ENCODE data around the gene LRRC18. TPM values are rescaled to one million over a fixed set of nuclear protein-coding genes. Genes with fewer than 3 reads are reported as not detected.

The LRRC18 gene
- total and polyA plus RNA-seq, 10 of the 15 experiments (the other 5 are each of a cell fraction or from before 2014, with no cell fraction given) = 0.16 to 0.47 (median 0.24) TPM; not detected in 6

DNA sequence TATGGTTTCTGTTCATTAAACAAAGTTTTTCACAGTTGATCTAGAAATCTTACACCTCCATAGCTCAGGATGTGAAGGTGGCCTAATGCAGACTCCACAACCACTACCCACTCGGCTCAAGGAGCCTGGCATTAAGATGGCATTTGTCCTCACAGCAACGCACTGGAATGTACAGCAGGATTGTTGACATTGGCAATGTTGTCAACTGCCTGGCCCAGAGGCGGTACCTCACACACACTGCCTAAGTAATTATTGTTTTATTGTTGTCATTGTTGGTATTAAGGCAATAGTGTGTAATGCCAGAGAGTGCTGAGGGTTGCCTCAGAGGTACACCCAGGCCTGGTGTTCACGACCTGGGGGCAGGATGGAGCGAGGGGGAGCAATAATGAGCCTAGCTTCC is 38.3 kb downstream of the LRRC18 start:
- Histone ChIP-seq H3K79me2 (ENCODE audit: control insufficient read depth, insufficient read depth, low read length) (no peaks in the 10 kb centered on the region), H3K4me1 (ENCODE audit: control insufficient read depth, insufficient read depth, low read length) (no peaks in the 10 kb centered on the region), H3K27ac (ENCODE audit: control insufficient read depth, insufficient read depth) (no peak overlapping the region), H3K4me3 (no peak overlapping the region), H4K20me1 (ENCODE audit: control insufficient read depth, insufficient read depth) (no peaks in the 10 kb centered on the region), H2AFZ (ENCODE audit: control insufficient read depth, low read depth, low read length) (no peak overlapping the region), H3K27me3 (replicated peaks in 1 of 2; ENCODE audit: control insufficient read depth in 2 of 2, insufficient read depth in 2 of 2, low read length in 1 of 2) (no peaks in the 10 kb centered on the region), H3K36me3 (ENCODE audit: control insufficient read depth in 2 of 2, insufficient read depth in 2 of 2, low read length in 1 of 2) (peaks cover 25 to 30% of the 10 kb centered on the region in 2 experiments), H3K9ac (ENCODE audit: control insufficient read depth, insufficient read depth, low read length) (no peak overlapping the region), H3K4me2 (ENCODE audit: control insufficient read depth, insufficient read depth) (no peak overlapping the region), H3K9me3 (replicated peaks; ENCODE audit: control insufficient read depth, insufficient read depth, low read length) (no peaks in the 10 kb centered on the region)
- in situ Hi-C loops (cut with MboI) (no loop called here), intact Hi-C loops (cut with micrococcal nuclease; ENCODE audit: unreplicated experiment) (no loop called here)
- DNase-seq (ENCODE audit: low read depth, low spot score) (no peak), FAIRE-seq (no peak), ATAC-seq (no peak)
- CTCF ChIA-PET = no interaction called here
- no TSS peak for BruUV-seq (replicated peaks)
- SMC1A ChIA-PET (ENCODE audit: uncharacterized antibody, unreplicated experiment) = no interaction called here
- 96% methylated on average over 5 of the region's 5 CpGs for WGBS (ENCODE audit: insufficient coverage, insufficient replicate concordance, low lambda C conversion rate, missing lambda C conversion rate)
- POLR2A ChIA-PET = no interaction called here
- TF ChIP-seq, protein P1, sequence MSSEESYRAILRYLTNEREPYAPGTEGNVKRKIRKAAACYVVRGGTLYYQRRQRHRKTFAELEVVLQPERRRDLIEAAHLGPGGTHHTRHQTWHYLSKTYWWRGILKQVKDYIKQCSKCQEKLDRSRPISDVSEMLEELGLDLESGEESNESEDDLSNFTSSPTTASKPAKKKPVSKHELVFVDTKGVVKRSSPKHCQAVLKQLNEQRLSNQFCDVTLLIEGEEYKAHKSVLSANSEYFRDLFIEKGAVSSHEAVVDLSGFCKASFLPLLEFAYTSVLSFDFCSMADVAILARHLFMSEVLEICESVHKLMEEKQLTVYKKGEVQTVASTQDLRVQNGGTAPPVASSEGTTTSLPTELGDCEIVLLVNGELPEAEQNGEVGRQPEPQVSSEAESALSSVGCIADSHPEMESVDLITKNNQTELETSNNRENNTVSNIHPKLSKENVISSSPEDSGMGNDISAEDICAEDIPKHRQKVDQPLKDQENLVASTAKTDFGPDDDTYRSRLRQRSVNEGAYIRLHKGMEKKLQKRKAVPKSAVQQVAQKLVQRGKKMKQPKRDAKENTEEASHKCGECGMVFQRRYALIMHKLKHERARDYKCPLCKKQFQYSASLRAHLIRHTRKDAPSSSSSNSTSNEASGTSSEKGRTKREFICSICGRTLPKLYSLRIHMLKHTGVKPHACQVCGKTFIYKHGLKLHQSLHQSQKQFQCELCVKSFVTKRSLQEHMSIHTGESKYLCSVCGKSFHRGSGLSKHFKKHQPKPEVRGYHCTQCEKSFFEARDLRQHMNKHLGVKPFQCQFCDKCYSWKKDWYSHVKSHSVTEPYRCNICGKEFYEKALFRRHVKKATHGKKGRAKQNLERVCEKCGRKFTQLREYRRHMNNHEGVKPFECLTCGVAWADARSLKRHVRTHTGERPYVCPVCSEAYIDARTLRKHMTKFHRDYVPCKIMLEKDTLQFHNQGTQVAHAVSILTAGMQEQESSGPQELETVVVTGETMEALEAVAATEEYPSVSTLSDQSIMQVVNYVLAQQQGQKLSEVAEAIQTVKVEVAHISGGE (CRISPR knock-in tag; IDR thresholded peaks at IDR 0.05) = no peak
- TF ChIP-seq, protein P2, sequence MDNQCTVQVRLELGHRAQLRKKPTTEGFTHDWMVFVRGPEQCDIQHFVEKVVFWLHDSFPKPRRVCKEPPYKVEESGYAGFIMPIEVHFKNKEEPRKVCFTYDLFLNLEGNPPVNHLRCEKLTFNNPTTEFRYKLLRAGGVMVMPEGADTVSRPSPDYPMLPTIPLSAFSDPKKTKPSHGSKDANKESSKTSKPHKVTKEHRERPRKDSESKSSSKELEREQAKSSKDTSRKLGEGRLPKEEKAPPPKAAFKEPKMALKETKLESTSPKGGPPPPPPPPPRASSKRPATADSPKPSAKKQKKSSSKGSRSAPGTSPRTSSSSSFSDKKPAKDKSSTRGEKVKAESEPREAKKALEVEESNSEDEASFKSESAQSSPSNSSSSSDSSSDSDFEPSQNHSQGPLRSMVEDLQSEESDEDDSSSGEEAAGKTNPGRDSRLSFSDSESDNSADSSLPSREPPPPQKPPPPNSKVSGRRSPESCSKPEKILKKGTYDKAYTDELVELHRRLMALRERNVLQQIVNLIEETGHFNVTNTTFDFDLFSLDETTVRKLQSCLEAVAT (IDR thresholded peaks at IDR 0.05) = no peak
- TF ChIP-seq, protein P3, sequence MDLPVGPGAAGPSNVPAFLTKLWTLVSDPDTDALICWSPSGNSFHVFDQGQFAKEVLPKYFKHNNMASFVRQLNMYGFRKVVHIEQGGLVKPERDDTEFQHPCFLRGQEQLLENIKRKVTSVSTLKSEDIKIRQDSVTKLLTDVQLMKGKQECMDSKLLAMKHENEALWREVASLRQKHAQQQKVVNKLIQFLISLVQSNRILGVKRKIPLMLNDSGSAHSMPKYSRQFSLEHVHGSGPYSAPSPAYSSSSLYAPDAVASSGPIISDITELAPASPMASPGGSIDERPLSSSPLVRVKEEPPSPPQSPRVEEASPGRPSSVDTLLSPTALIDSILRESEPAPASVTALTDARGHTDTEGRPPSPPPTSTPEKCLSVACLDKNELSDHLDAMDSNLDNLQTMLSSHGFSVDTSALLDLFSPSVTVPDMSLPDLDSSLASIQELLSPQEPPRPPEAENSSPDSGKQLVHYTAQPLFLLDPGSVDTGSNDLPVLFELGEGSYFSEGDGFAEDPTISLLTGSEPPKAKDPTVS (IDR thresholded peaks at IDR 0.05; ENCODE audit: low read depth, low read length) = no peak
- TF ChIP-seq, protein P4, sequence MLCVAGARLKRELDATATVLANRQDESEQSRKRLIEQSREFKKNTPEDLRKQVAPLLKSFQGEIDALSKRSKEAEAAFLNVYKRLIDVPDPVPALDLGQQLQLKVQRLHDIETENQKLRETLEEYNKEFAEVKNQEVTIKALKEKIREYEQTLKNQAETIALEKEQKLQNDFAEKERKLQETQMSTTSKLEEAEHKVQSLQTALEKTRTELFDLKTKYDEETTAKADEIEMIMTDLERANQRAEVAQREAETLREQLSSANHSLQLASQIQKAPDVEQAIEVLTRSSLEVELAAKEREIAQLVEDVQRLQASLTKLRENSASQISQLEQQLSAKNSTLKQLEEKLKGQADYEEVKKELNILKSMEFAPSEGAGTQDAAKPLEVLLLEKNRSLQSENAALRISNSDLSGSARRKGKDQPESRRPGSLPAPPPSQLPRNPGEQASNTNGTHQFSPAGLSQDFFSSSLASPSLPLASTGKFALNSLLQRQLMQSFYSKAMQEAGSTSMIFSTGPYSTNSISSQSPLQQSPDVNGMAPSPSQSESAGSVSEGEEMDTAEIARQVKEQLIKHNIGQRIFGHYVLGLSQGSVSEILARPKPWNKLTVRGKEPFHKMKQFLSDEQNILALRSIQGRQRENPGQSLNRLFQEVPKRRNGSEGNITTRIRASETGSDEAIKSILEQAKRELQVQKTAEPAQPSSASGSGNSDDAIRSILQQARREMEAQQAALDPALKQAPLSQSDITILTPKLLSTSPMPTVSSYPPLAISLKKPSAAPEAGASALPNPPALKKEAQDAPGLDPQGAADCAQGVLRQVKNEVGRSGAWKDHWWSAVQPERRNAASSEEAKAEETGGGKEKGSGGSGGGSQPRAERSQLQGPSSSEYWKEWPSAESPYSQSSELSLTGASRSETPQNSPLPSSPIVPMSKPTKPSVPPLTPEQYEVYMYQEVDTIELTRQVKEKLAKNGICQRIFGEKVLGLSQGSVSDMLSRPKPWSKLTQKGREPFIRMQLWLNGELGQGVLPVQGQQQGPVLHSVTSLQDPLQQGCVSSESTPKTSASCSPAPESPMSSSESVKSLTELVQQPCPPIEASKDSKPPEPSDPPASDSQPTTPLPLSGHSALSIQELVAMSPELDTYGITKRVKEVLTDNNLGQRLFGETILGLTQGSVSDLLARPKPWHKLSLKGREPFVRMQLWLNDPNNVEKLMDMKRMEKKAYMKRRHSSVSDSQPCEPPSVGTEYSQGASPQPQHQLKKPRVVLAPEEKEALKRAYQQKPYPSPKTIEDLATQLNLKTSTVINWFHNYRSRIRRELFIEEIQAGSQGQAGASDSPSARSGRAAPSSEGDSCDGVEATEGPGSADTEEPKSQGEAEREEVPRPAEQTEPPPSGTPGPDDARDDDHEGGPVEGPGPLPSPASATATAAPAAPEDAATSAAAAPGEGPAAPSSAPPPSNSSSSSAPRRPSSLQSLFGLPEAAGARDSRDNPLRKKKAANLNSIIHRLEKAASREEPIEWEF (IDR thresholded peaks at IDR 0.05; ENCODE audit: insufficient replicate concordance, low read depth, low read length) = no peak
- TF ChIP-seq IKZF2 (IDR thresholded peaks at IDR 0.05) (no peak), TBL1XR1 (IDR thresholded peaks at IDR 0.05; ENCODE audit: low read depth, low read length) (no peak)
- RAD21 ChIA-PET (ENCODE audit: unreplicated experiment) = no interaction called here
